ENCODE measurements around the gene RASGEF1B. TPM values are rescaled to one million over a fixed set of nuclear protein-coding genes. Genes with fewer than 3 reads are reported as not detected.
"Not testable (repeated sequence)": the region's sequence is repeated elsewhere in the genome, so short reads cannot be mapped to it uniquely, and the experiment has no call there.

RASGEF1B gene
- total and polyA plus RNA-seq, 4 donors: 16.0 to 62.0 (median 27.1) TPM

DNA sequence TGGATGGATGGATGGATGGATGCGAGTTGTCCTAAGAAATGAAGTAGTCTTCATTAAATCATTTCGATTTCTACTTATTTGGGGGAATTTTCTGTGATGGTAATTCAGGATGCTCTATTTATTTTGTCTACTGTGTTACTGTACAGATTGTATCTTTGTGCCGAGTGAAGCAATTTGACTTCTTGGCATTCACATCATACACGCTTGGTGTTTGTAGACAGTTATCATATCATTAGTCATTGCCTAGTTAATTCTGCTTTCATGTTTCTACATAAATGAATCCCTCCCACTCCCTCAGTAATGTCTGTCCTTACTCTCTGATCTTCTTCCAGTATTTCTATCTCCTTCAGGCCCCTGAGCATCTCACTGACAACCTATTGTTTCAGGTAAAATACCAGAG, 64.0 kb downstream of the RASGEF1B start:
- H3K4me1 ChIP-seq (ENCODE audit: control insufficient read depth in 5 of 5, insufficient read depth in 5 of 5, low read length in 5 of 5): peaks cover 0 to 4% (median 0%) of the 10 kb centered on the region in 5 donors
- TF ChIP-seq, protein P1, sequence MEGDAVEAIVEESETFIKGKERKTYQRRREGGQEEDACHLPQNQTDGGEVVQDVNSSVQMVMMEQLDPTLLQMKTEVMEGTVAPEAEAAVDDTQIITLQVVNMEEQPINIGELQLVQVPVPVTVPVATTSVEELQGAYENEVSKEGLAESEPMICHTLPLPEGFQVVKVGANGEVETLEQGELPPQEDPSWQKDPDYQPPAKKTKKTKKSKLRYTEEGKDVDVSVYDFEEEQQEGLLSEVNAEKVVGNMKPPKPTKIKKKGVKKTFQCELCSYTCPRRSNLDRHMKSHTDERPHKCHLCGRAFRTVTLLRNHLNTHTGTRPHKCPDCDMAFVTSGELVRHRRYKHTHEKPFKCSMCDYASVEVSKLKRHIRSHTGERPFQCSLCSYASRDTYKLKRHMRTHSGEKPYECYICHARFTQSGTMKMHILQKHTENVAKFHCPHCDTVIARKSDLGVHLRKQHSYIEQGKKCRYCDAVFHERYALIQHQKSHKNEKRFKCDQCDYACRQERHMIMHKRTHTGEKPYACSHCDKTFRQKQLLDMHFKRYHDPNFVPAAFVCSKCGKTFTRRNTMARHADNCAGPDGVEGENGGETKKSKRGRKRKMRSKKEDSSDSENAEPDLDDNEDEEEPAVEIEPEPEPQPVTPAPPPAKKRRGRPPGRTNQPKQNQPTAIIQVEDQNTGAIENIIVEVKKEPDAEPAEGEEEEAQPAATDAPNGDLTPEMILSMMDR (IDR thresholded peaks at IDR 0.05; ENCODE audit: control extremely low read depth, extremely low read depth): no peak
- no peak for ATAC-seq (ENCODE audit: insufficient read depth, low FRiP score)
- no peaks in the 10 kb centered on the region for H3K36me3 ChIP-seq (ENCODE audit: control insufficient read depth in 4 of 4, insufficient read depth in 4 of 4, low read length in 4 of 4)
- DNase-seq: no peak
- no peak overlapping the region for H3K27ac ChIP-seq (ENCODE audit: low read depth in 1 of 2, low read length in 1 of 2)
- WGBS, 2 donors: 81 to 86% methylated on average over 4 of the region's 4 CpGs
- H3K9ac ChIP-seq (ENCODE audit: insufficient read depth in 1 of 2, low read length in 2 of 2): no peak overlapping the region
- H3K9me3 ChIP-seq (ENCODE audit: control insufficient read depth in 4 of 4, insufficient read depth in 3 of 4, low read length in 3 of 4): no peaks in the 10 kb centered on the region
- H3K27me3 ChIP-seq (ENCODE audit: control insufficient read depth in 3 of 3, insufficient read depth in 3 of 3, low read length in 2 of 3): no peaks in the 10 kb centered on the region
- H3K4me3 ChIP-seq: no peak overlapping the region

DNA sequence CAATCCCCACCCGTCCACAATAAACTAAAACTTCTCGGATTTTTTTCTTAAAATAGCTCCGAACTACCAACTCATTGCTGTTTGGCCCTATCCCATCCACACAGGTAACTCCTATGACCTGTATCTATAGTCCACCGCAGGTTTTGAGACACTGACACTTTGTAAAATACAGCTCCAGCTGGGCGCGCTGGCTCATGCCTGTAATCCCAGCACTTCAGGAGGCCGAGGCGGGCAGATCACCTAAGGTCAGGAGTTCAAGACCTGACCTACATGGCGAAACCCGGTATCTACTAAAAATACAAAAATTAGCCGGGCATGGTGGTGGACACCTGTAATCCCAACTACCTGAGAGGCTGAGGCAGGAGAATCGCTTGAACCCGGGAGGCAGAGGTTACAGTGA, 65.2 kb downstream of the RASGEF1B start:
- H3K4me3 ChIP-seq; H3K36me3 ChIP-seq (ENCODE audit: control insufficient read depth in 4 of 4, insufficient read depth in 4 of 4, low read length in 4 of 4); ATAC-seq (ENCODE audit: insufficient read depth, low FRiP score); H3K9me3 ChIP-seq (ENCODE audit: control insufficient read depth in 4 of 4, insufficient read depth in 3 of 4, low read length in 3 of 4); H3K9ac ChIP-seq (ENCODE audit: insufficient read depth in 1 of 2, low read length in 2 of 2); H3K4me1 ChIP-seq (ENCODE audit: control insufficient read depth in 5 of 5, insufficient read depth in 5 of 5, low read length in 5 of 5); DNase-seq; H3K27ac ChIP-seq (ENCODE audit: low read depth in 1 of 2, low read length in 1 of 2); H3K27me3 ChIP-seq (ENCODE audit: control insufficient read depth in 3 of 3, insufficient read depth in 3 of 3, low read length in 2 of 3): not testable (repeated sequence)
- 80 to 85% methylated on average over 13 of the region's 13 CpGs for WGBS, 2 donors

- H3K9me3 ChIP-seq (ENCODE audit: control insufficient read depth in 4 of 4, insufficient read depth in 3 of 4, low read length in 3 of 4): no peaks in the 10 kb centered on the region
- no peak overlapping the region for H3K4me3 ChIP-seq
- H3K4me1 ChIP-seq (ENCODE audit: control insufficient read depth in 5 of 5, insufficient read depth in 5 of 5, low read length in 5 of 5): peaks cover 0 to 4% (median 0%) of the 10 kb centered on the region in 5 donors
- no peaks in the 10 kb centered on the region for H3K36me3 ChIP-seq (ENCODE audit: control insufficient read depth in 4 of 4, insufficient read depth in 4 of 4, low read length in 4 of 4)
- WGBS, 2 donors: 1 to 13% methylated on average over 4 of the region's 4 CpGs
- H3K27ac ChIP-seq (ENCODE audit: low read depth in 1 of 2, low read length in 1 of 2): no peak overlapping the region
- peak; percentile 73 for ATAC-seq (ENCODE audit: insufficient read depth, low FRiP score)
- H3K27me3 ChIP-seq (ENCODE audit: control insufficient read depth in 3 of 3, insufficient read depth in 3 of 3, low read length in 2 of 3): no peaks in the 10 kb centered on the region
- DNase-seq: peak in 2 of 3 donors; percentile 92
- no peak overlapping the region for H3K9ac ChIP-seq (ENCODE audit: insufficient read depth in 1 of 2, low read length in 2 of 2)
- TF ChIP-seq, protein P1 (IDR thresholded peaks at IDR 0.05; ENCODE audit: control extremely low read depth, extremely low read depth): peak; percentile 65
Observed at GRCh38 chr4:81405900-81406401, 65.8 kb downstream of the RASGEF1B start.

DNA sequence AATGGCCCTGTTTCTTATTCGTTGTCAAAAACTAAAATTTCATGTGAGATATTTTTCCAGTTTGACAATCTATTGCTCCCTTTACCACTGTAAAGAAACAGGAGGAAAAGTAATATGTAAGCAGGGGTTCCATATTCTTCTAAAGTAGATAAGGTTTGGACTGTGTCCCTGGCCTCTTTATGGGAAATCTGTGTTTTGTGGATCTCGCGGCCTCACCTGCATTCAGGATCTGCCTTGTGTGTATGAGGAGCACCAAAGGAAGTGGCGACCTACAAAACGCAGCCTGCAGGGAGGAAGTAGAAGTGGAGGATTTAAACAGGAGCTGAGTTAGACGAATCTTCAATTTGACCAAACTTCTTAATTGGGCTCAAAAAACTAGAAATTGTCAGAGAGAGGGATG, 67.0 kb downstream of the RASGEF1B start:
- no peak overlapping the region for H3K4me3 ChIP-seq
- ATAC-seq (ENCODE audit: insufficient read depth, low FRiP score) (no peak), DNase-seq (no peak)
- H3K9ac ChIP-seq (ENCODE audit: insufficient read depth in 1 of 2, low read length in 2 of 2): no peak overlapping the region
- H3K4me1 ChIP-seq (ENCODE audit: control insufficient read depth in 5 of 5, insufficient read depth in 5 of 5, low read length in 5 of 5): peaks cover 0 to 2% (median 0%) of the 10 kb centered on the region in 5 donors
- no peaks in the 10 kb centered on the region for H3K27me3 ChIP-seq (ENCODE audit: control insufficient read depth in 3 of 3, insufficient read depth in 3 of 3, low read length in 2 of 3)
- no peaks in the 10 kb centered on the region for H3K9me3 ChIP-seq (ENCODE audit: control insufficient read depth in 4 of 4, insufficient read depth in 3 of 4, low read length in 3 of 4)
- TF ChIP-seq, protein P1 (IDR thresholded peaks at IDR 0.05; ENCODE audit: control extremely low read depth, extremely low read depth): no peak
- 73 to 77% methylated on average over 6 of the region's 6 CpGs for WGBS, 2 donors
- H3K27ac ChIP-seq (ENCODE audit: low read depth in 1 of 2, low read length in 1 of 2): no peak overlapping the region
- no peaks in the 10 kb centered on the region for H3K36me3 ChIP-seq (ENCODE audit: control insufficient read depth in 4 of 4, insufficient read depth in 4 of 4, low read length in 4 of 4)

All from lung (tissue), 12 donors.